ENCODE data around the gene SLC44A4. TPM values are rescaled to one million over a fixed set of nuclear protein-coding genes. Genes with fewer than 3 reads are reported as not detected.
"Not testable (repeated sequence)": the region's sequence is repeated elsewhere in the genome, so short reads cannot be mapped to it uniquely, and the experiment has no call there.

Gene SLC44A4
- total RNA-seq (2014; rRNA removed; shearing (Covaris generic)), result not detected in 2 replicates

GRCh38 chr6:31878726-31879125, at the start of gene SLC44A4:
Gene SLC44A4 (minus strand): TSS chr6:31878997. CDS start chr6:31878980, 17 bp downstream.
- DNase-seq (ENCODE audit: low spot score), result no peak

DNA sequence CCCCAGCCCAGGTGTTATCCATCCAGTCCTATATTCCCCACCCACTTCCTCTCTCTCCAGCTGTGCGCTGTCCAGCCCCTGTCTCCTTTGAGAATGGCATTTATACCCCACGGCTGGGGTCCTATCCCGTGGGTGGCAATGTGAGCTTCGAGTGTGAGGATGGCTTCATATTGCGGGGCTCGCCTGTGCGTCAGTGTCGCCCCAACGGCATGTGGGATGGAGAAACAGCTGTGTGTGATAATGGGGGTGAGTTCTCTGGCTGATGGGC, 49.8 kb upstream of the SLC44A4 start:
- DNase-seq (ENCODE audit: low spot score), result no peak

- no peak for DNase-seq (ENCODE audit: low spot score)
Measured at GRCh38 chr6:31927863-31928671, 49.3 kb upstream of the SLC44A4 start.

DNA sequence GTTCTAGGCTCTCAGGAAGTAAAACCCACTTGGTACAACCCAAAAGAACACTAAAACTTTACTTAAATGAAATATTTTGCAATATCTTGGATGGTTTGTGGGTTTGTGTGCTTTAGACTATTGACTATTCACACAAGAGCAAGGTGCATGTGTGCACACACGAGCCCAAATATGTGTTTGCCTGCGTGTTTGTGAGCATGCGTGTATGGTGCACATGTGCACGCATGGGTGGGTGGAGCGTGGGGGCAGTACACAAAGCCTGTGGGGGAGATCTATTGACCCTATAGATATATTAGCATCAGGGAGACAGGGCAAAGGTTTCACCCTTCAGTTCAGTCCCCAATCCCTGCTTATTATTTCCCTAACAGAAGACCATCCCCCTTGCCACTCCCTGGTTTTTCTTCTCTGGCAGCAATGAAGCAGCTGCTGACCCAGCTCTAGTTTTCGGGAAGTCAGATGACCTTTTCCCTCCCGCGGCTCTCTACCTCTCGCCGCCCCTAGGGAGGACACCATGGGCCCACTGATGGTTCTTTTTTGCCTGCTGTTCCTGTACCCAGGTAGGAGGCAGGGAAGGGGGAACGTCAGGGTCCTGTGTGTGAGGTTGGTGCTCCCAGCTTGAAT, 48.6 kb upstream of the SLC44A4 start, which contains the start of gene C2:
Gene C2 (plus strand): TSS at position 476 of the 621 bp plus-strand sequence. CDS start 36 bp downstream, at position 512.
- no peak for DNase-seq (ENCODE audit: low spot score)

GRCh38 chr6:31922942-31923341, 44.1 kb upstream of the SLC44A4 start:
- DNase-seq (ENCODE audit: low spot score), result no peak

DNA sequence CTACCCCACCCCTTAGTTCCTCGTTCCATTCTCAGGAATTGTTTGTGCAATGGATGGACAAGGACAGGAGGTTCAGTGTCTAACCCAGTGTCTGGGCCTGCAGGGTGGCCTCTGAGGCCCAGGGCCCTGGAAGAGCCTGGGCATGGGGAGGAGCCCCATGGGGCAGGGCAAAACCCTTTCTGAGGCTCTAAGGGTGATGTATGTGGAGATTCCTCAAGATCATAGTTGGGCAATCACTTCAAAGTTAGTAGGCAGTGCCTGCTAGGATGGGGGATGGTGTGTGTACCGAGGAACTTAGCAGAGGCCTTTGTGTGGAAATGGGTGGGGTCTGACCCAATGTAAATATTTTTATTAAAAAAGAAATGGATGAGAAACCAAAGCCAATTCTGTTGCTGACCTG, 42.0 kb upstream of the SLC44A4 start:
- no peak for DNase-seq (ENCODE audit: low spot score)

DNA sequence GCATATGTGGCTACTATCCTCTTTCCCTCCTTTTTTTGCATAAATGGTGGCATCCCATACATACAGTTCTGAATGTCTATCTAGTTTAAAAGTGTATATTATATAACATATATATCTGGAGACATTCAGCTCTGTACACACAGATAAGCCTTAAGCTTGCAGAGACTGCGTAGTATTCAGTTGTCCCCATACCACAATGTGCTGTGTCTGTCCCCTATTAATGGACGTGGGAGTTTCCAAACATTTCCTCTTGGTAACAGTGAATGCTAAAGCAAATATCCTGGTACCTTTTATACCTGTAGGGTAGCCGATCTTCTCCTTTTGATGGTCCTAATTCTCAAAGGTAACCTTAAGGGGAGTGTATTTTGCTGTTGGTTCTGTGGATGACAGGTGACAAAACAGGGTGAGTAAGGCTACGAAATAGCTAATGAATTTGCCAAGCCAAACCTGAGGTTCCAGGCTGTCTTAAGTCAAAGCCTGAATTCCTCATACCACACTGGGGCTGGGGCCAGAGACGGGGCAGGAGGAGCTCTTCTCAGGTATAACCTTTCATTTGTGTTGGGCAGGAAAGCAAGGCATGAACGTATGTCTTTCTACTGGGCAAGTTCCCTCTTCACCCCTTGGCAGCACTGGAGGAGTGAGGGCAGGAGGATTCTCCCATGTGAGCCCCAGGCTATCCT, 41.0 kb upstream of the SLC44A4 start:
- DNase-seq (ENCODE audit: low spot score), result no peak

- no peak for DNase-seq (ENCODE audit: low spot score)
Measured at GRCh38 chr6:31918069-31918720, 39.4 kb upstream of the SLC44A4 start.

DNA sequence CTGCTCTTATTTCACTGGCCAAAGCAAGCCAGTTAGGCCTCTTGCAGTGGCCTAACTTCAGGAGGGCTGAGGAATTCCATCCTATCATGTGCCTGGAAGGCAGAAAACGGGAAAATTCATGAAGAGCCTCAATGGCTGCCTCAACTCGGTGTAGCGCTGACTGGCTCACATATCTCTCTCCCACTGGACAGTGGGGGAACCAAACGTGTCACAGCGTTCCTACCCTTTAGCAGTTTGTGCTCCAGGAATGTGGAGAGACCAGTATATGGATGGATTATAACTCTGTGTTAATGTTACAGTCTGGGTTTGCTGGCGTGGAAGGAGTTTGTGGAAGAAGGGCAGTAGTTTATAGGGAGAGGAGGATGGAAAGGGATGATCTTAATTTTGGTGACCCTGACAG, 37.0 kb upstream of the SLC44A4 start:
- no peak for DNase-seq (ENCODE audit: low spot score)

GRCh38 chr6:31915351-31915750, 36.6 kb upstream of the SLC44A4 start:
- DNase-seq (ENCODE audit: low spot score), result no peak

GRCh38 chr6:31911826-31912585, 33.2 kb upstream of the SLC44A4 start:
- DNase-seq (ENCODE audit: low spot score), result no peak

DNA sequence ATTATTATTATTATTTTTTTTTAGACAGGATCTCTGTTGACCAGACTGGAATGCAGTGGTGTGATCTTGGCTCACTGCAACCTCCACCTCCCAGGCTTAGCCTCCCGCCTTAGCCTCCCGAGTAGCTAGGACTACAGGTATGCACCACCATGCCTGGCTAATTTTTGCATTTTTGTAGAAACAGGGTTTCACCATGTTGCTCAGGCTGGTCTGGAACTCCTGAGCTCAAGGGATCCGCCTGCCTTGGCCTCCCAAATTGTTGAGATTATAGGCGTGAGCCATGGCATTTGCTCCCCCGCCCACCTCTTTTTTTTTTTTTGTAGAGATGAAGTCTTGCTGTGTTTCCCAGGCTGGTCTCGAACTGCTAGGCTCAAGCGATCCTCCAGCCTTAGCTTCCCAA, 30.5 kb upstream of the SLC44A4 start:
- DNase-seq (ENCODE audit: low spot score), result not testable (repeated sequence)

DNA sequence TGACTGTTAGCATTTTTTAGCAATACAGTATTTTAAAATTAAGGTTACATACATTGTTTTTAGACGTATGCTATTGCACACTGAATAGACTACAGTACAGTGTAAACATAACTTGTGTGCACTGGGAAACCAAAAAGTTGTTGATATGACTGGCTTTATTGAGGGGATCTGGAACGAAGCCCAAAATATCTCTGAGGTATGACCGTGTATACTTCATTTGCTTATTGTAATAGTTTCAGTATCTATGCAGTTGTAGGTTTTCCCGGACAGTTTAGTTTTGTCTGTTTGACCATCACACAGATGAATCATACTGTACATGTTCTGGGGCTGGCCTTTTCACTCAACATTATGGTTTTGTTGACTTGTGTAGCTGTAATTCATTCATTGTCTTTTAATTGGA, 30.0 kb upstream of the SLC44A4 start:
- DNase-seq (ENCODE audit: low spot score), result no peak

GRCh38 chr6:31908255-31908654, 29.5 kb upstream of the SLC44A4 start:
- DNase-seq (ENCODE audit: low spot score), result not testable (repeated sequence)

GRCh38 chr6:31907158-31907813, 28.5 kb upstream of the SLC44A4 start:
- peak; percentile 90 for DNase-seq (ENCODE audit: low spot score)

GRCh38 chr6:31906727-31907126, 27.9 kb upstream of the SLC44A4 start:
- DNase-seq (ENCODE audit: low spot score), result not testable (repeated sequence)

GRCh38 chr6:31906122-31906521, 27.3 kb upstream of the SLC44A4 start:
- DNase-seq (ENCODE audit: low spot score), result no peak

GRCh38 chr6:31905041-31905440, 26.2 kb upstream of the SLC44A4 start:
- no peak for DNase-seq (ENCODE audit: low spot score)

- DNase-seq (ENCODE audit: low spot score), result no peak
Measured at GRCh38 chr6:31903957-31904356, 25.2 kb upstream of the SLC44A4 start.

GRCh38 chr6:31901953-31902643, 23.3 kb upstream of the SLC44A4 start, which contains the start of gene ZBTB12:
Gene ZBTB12 (minus strand): TSS chr6:31902086. CDS start chr6:31901305, 781 bp downstream.
- peak; percentile 92 for DNase-seq (ENCODE audit: low spot score)
